HFF-Myc (cell line): ENCODE measurements around the gene MRO.
"Not testable (repeated sequence)": the region's sequence is repeated elsewhere in the genome, so short reads cannot be mapped to it uniquely, and the experiment has no call there.

Experiments used
- DNase-seq: peaks from one replicate; pipeline ENCODE4 v3.0.0-alpha.2; 2011; ENCODE audit warnings: low read depth; ENCODE audit errors: extremely low read depth
- H3K4me3 ChIP-seq: replicated peaks from 2 replicates; pipeline ENCODE4 v1.5.1; 2011; ENCODE audit warnings: low read depth, mild to moderate bottlenecking, control low read depth, low read length
- CTCF ChIP-seq: IDR thresholded peaks from 2 replicates; pipeline ENCODE4 v1.5.1; 2012; ENCODE audit warnings: mild to moderate bottlenecking, low read depth, low read length, control low read depth; ENCODE audit errors: missing control alignments

The MRO gene

GRCh38 chr18:50839996-50840395 is 20.2 kb upstream of the MRO start:
- TF ChIP-seq CTCF: no peak
- no peak for DNase-seq
- H3K4me3 ChIP-seq: no peak overlapping the region

GRCh38 chr18:50839341-50839740 is 19.5 kb upstream of the MRO start:
- no peak for DNase-seq
- no peak for TF ChIP-seq CTCF
- no peak overlapping the region for H3K4me3 ChIP-seq

GRCh38 chr18:50836521-50836957 is 16.7 kb upstream of the MRO start:
- no peak for DNase-seq
- no peak overlapping the region for H3K4me3 ChIP-seq
- no peak for TF ChIP-seq CTCF

GRCh38 chr18:50833496-50833895 is 13.7 kb upstream of the MRO start:
- H3K4me3 ChIP-seq, DNase-seq: not testable (repeated sequence)

- DNase-seq: no peak
- no peak for TF ChIP-seq CTCF
- no peak overlapping the region for H3K4me3 ChIP-seq
Observed at GRCh38 chr18:50832754-50833153, 12.9 kb upstream of the MRO start.

GRCh38 chr18:50830544-50830943 is 10.7 kb upstream of the MRO start:
- TF ChIP-seq CTCF: no peak
- H3K4me3 ChIP-seq: no peak overlapping the region
- no peak for DNase-seq

GRCh38 chr18:50829644-50830043 is 9.8 kb upstream of the MRO start:
- no peak for DNase-seq
- H3K4me3 ChIP-seq: no peak overlapping the region
- no peak for TF ChIP-seq CTCF
